Fibroblast of the aortic adventitia (primary cell): ENCODE results near the gene CYP17A1. TPM values are rescaled to one million over a fixed set of nuclear protein-coding genes. Genes with fewer than 3 reads are reported as not detected.
A peak's percentile ranks its signal among the peaks of the same experiment; 100 is the strongest.

ENCODE experiments used
- DNase-seq: peaks from one replicate; pipeline ENCODE4 v3.0.0-alpha.2; 2010; ENCODE audit warnings: low read depth
- H3K4me3 ChIP-seq: 2 replicates; pipeline ENCODE4 v1.5.1; 2011; ENCODE audit warnings: low read depth, mild to moderate bottlenecking, control low read depth, low read length, moderate library complexity
- total RNA-seq: library from RNA; depleted of rRNA; stranded (reverse); fragments of >200 nt; gene quantifications from 2 replicates; pipeline ENCODE4 v1.2.3, GENCODE V29; 2012; ENCODE audit warnings: low replicate concordance
- TF ChIP-seq, protein P1 (sequence below): IDR thresholded peaks from 2 replicates; pipeline ENCODE4 v1.5.1; 2011; ENCODE audit warnings: mild to moderate bottlenecking, low read length, control low read depth, inconsistent platforms; ENCODE audit not compliant: insufficient read depth

Gene CYP17A1
- total RNA-seq, 1 donor: not detected

DNA sequence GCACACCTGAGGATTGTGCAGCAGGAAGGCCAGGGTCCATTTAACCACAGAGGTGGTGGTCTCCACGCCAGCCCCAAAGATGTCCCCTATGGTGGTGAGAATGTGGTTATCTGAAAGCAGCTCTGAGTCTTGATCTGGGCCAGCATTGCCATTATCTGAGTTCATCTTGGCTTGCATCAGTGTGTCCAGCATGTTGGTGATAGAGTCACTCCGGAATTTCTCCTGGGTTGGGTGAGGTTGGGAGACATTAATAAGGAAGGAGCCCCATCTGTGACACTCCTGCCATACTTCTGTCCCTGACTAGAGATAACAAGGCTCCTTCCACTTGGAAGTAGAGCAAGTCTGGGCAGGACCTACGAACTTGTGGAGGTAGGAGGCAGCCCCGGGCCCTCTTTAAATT lies 4.2 kb downstream of the CYP17A1 start:
- no peak overlapping the region for H3K4me3 ChIP-seq
- TF ChIP-seq, protein P1, sequence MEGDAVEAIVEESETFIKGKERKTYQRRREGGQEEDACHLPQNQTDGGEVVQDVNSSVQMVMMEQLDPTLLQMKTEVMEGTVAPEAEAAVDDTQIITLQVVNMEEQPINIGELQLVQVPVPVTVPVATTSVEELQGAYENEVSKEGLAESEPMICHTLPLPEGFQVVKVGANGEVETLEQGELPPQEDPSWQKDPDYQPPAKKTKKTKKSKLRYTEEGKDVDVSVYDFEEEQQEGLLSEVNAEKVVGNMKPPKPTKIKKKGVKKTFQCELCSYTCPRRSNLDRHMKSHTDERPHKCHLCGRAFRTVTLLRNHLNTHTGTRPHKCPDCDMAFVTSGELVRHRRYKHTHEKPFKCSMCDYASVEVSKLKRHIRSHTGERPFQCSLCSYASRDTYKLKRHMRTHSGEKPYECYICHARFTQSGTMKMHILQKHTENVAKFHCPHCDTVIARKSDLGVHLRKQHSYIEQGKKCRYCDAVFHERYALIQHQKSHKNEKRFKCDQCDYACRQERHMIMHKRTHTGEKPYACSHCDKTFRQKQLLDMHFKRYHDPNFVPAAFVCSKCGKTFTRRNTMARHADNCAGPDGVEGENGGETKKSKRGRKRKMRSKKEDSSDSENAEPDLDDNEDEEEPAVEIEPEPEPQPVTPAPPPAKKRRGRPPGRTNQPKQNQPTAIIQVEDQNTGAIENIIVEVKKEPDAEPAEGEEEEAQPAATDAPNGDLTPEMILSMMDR: no peak
- peak; percentile 47 for DNase-seq

- no peak for DNase-seq
- TF ChIP-seq, protein P1: no peak
- H3K4me3 ChIP-seq: no peak overlapping the region
These were observed 5.0 kb downstream of the CYP17A1 start for GRCh38 chr10:102832248-102832647.

DNA sequence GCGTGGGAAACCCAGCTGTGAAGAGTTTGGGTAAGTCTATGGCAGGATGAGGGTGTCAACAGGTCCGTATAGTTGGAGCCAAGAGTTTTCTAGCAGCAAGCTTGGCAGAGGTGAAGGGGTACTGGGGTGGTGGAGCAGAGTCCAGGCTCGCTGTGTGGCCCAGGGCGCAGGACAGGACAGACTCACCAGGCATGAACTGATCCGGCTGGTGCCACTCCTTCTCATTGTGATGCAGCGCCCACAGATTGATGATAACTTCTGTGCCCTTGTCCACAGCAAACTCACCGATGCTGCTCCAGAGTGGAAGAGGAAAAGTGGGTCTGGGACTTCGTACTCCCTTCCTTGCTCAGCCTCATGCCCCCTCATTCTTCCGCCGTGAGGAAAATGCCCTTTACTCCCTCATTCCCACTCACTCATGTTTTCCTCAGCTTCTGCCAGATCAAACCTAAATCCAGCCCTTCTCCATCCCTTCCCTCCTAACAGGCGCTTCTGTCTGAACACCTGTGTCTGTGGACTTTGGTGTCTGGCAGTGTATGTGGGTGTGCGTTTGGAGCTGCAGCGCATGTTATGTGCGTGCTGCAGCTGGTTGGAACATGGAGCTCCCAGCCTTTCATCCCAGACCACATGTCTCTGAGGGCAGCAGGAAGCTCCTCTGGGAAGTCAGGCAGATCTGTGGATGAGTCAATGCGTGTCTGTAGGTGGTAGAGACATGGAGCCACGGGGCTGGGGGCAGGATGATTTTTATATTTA lies 5.7 kb downstream of the CYP17A1 start:
- TF ChIP-seq, protein P1: no peak
- H3K4me3 ChIP-seq: no peak overlapping the region
- no peak for DNase-seq

DNA sequence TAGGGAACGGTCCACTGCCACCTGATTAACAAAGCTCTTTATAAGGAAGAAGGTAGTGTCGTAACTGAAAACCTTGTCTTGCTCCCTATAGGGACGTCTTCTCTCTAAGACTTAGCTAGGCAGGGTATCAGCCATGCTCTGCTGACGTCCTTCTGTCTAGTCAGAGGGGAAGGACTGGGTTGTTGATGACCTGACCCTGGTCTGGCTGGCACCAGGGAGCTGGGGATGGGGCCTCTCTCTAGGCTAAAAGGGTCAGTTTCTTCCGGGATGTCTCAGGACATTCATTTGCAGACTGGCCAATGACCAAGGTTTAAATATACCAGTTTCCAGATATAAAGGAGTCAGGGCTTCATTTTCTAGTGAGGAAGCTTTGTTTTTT lies 9.6 kb downstream of the CYP17A1 start:
- TF ChIP-seq, protein P1: no peak
- no peak overlapping the region for H3K4me3 ChIP-seq
- DNase-seq: no peak

DNA sequence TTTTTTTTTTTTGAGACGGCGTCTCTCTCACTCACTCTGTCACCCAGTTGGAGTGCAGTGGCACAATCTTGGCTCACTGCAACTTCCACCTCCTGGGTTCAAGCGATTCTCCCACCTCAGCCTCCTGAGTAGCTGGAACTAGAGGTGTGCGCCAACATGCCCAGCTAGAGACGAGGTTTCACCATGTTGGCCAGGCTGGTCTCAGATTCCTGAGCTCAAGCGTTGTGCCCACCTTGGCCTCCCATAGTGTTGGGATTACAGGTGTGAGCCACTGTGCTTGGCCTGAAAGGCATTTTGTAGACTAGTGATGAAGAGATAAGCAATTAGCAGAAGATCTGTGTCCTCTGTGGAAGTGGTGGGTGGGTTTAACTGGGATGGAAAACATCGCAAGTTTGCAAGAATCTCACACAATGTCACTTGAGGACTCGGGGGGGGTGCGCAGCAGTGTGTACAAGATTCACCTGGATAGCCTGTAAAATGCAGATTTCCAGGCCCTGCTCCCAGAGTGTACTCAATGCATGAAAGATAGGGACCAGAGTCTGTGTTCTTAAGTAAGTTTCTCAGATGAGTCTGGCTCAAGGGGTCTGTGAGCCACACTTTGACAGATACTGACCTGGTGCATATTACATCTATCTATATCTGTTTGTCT lies 10.9 kb downstream of the CYP17A1 start:
- TF ChIP-seq, protein P1: no peak
- no peak overlapping the region for H3K4me3 ChIP-seq
- no peak for DNase-seq

- no peak overlapping the region for H3K4me3 ChIP-seq
- TF ChIP-seq, protein P1: no peak
- no peak for DNase-seq
These were observed 12.5 kb downstream of the CYP17A1 start for GRCh38 chr10:102824664-102825063.
